HepG2 (cell line): ENCODE results near the gene DNAJB2.

Experiments
- CREM ChIP-seq, 2 experiments: sonication (generic) in 1 of 2; formaldehyde crosslinking in 1 of 2; IDR thresholded peaks; 2 replicates each; pipeline versions ENCODE4 v1.4.0 to v1.6.1; 2016 to 2020; ENCODE audit warnings: antibody characterized with exemption in 1 of 2, mild to moderate bottlenecking in 1 of 2, missing genetic modification reagents in 1 of 2
- ELF1 ChIP-seq: sonication (generic); formaldehyde crosslinking; IDR thresholded peaks from 2 replicates; pipeline ENCODE4 v1.4.0; 2020; ENCODE audit warnings: missing genetic modification reagents
- EZH2 ChIP-seq: conservative IDR thresholded peaks from 2 replicates; pipeline ENCODE4 v1.6.1; 2012; ENCODE audit warnings: mild to moderate bottlenecking, low read depth, low read length, moderate library complexity
- GATAD1 ChIP-seq: IDR thresholded peaks from 2 replicates; pipeline ENCODE4 v1.6.1; 2016; ENCODE audit warnings: missing genetic modification reagents, missing compliant biosample characterization
- PHF8 ChIP-seq: sonication (generic); formaldehyde crosslinking; IDR thresholded peaks from 2 replicates; pipeline ENCODE4 v1.5.0; 2020; ENCODE audit warnings: missing genetic modification reagents
- POLR2A ChIP-seq, 2 experiments: IDR thresholded peaks; 2 replicates each; pipeline ENCODE4 v1.6.1; 2011; ENCODE audit warnings: low read depth in 2 of 2, low read length in 2 of 2, mild to moderate bottlenecking in 1 of 2, moderate library complexity in 1 of 2; ENCODE audit not compliant: insufficient read depth in 1 of 2

DNA sequence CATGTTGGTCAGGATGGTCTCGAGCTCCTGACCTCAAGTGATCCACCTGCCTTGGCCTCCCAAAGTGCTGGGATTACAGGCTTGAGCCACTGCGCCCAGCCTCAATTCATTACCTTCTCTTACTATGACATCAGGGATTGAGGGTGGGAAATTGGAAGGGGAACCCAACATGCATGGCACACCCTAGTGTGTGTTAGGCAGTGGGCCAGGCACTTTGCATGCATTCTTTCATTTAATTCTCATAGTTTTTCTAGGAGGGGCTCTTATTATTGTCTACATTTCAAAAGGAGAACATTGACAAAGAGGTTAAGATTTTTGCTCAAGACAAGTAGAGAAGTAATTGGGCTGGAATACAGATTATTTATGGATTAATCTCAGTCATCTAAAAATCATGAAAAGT lies 10.9 kb upstream of the DNAJB2 start:
- TF ChIP-seq CREM (IDR thresholded peaks at IDR 0.05) (no peak), CREM (CRISPR knock-in tag; IDR thresholded peaks at IDR 0.05) (no peak), POLR2A (IDR thresholded peaks at IDR 0.05; ENCODE audit: insufficient read depth in 1 of 2, low read depth in 2 of 2, low read length in 2 of 2) (no peak), GATAD1 (CRISPR knock-in tag) (no peak), PHF8 (CRISPR knock-in tag) (no peak), EZH2 (no peak), ELF1 (no peak)
